Daoy (cell line): Measurements from ENCODE around the gene DRICH1. TPM values are rescaled to one million over a fixed set of nuclear protein-coding genes. Genes with fewer than 3 reads are reported as not detected.
A peak's percentile ranks its signal among the peaks of the same experiment; 100 is the strongest.
"Not testable (repeated sequence)": the region's sequence is repeated elsewhere in the genome, so short reads cannot be mapped to it uniquely, and the experiment has no call there.

Experiments
- DNase-seq: peaks from one replicate; pipeline ENCODE4 v3.0.0-alpha.2; 2015; ENCODE audit warnings: low read depth
- total RNA-seq: library from RNA; depleted of rRNA; stranded (reverse); fragments of >200 nt; shearing (Covaris generic); gene quantifications from 2 replicates; pipeline ENCODE4 v1.2.3, GENCODE V29; 2014; rRNA removed

DRICH1 gene
- total RNA-seq, 1 experiment from 2014 or later: not detected

GRCh38 chr22:23566705-23567475 is 65.2 kb downstream of the DRICH1 start:
- DNase-seq: no peak

DNA sequence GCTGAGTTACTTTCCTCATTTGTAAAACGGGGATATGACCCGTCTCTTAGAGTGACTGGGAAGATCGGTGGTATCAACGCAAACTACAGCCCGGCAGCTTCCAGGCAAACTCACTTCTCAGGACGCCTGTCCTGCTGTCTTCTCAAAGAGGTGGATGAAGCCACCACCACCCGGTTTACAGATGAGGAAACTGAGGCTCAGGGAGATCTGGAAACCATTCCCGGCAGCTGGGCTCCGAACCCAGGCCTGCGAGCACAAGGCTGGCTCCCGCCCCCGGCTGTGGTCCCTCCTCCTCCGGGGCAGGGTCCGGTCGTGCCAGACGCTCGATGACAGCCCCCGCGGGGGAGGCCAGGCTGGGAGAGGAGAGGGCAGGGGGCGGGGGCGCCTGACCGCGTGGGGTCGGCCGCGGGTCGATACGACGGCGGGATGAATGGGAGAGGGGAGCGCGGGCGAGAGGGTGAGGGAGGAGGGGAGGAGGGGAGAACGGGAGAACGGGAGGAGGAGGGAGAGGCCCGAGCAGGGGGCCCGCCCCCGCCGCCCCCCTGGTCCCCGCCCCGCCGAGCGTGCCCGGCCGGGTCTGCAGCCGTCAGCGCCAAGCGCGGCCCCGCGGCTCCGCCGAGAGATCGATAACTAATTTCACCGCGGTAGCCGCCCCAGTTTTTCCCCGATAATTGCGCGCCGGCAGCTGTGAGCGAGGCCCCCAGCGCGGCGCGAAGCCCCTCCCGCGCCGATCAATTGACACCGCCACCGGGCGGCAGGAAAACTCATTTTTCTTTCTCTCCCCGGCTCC is 66.0 kb downstream of the DRICH1 start:
- peak; percentile 10 for DNase-seq

GRCh38 chr22:23565305-23565914 is 66.7 kb downstream of the DRICH1 start:
- DNase-seq: peak; percentile 25

- DNase-seq: no peak
These were observed 67.8 kb downstream of the DRICH1 start for GRCh38 chr22:23564276-23564675.

DNA sequence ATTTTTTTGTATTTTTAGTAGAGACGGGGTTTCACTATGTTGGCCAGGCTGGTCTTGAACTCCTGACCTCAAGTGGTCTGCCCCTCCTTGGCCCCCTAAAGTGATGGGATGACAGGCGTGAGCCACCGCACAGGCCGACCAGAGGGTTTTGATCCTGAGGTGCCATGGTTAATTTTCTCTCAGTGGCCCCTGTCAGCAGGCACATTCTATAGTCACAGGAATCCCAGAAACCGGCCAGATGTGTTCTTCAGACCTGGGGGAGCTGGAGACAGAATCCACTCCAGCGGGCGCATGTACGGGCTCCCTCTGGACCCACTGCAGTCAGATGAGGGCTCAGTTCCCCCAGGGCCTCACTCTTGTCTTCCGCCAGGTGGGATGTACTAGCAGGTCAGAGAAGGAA is 69.0 kb downstream of the DRICH1 start:
- DNase-seq: no peak

- no peak for DNase-seq
These were observed 69.9 kb downstream of the DRICH1 start for GRCh38 chr22:23562186-23562585.

GRCh38 chr22:23561025-23561510 is 71.1 kb downstream of the DRICH1 start:
- not testable (repeated sequence) for DNase-seq

- DNase-seq: not testable (repeated sequence)
These were observed 71.9 kb downstream of the DRICH1 start for GRCh38 chr22:23560215-23560614.

Other genes with a start within 250 kb of the DRICH1 start
- gene IGLL1, start 52.0 kb downstream of the DRICH1 start, total RNA-seq: not detected in 2 replicates
- not detected in 2 replicates for gene RGL4, start 58.7 kb upstream of the DRICH1 start, total RNA-seq
- gene ZNF70, start 118.8 kb upstream of the DRICH1 start, total RNA-seq: 2.1 and 3.1 TPM in 2 replicates
- not detected in 2 replicates for gene VPREB3, start 122.1 kb upstream of the DRICH1 start, total RNA-seq
- not detected in 2 replicates for gene C22orf15, start 130.7 kb upstream of the DRICH1 start, total RNA-seq
- gene CHCHD10, start 135.7 kb upstream of the DRICH1 start, total RNA-seq: 3.5 and 31.6 TPM in 2 replicates
- gene MMP11, start 140.5 kb upstream of the DRICH1 start, total RNA-seq: 0.34 and 4.2 TPM in 2 replicates
- 125 and 144 TPM in 2 replicates for gene SMARCB1, start 154.6 kb upstream of the DRICH1 start, total RNA-seq
- gene DERL3, start 206.7 kb upstream of the DRICH1 start, total RNA-seq: 0.24 and 0.57 TPM in 2 replicates
- 6.0 and 7.4 TPM in 2 replicates for gene SLC2A11, start 225.6 kb upstream of the DRICH1 start, total RNA-seq